Measurements from ENCODE around the gene EFEMP2.
A peak's percentile ranks its signal among the peaks of the same experiment; 100 is the strongest.

Gene EFEMP2

DNA sequence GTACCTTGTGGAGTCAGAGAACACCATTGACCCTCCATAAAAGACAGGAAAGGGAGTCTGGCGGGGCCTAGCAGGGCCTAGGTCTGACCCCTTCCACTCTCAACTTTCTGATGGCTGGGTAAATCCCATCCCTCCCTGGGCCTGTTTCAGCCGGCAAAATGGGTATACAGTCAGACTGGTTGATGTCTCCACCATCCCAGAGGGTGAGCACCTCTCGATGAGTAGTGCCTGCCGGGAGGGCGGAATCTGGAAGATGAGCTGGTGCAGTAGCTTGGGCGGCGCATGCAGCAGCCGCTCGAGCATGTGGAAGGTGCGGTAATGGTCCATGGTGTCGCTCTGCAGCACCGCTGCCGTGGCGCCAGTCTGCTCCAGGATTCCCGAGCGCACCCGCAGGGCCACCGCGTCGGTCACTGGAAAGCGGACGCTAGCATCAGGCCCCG lies 15.1 kb upstream of the EFEMP2 start:
- TF ChIP-seq, protein P1, sequence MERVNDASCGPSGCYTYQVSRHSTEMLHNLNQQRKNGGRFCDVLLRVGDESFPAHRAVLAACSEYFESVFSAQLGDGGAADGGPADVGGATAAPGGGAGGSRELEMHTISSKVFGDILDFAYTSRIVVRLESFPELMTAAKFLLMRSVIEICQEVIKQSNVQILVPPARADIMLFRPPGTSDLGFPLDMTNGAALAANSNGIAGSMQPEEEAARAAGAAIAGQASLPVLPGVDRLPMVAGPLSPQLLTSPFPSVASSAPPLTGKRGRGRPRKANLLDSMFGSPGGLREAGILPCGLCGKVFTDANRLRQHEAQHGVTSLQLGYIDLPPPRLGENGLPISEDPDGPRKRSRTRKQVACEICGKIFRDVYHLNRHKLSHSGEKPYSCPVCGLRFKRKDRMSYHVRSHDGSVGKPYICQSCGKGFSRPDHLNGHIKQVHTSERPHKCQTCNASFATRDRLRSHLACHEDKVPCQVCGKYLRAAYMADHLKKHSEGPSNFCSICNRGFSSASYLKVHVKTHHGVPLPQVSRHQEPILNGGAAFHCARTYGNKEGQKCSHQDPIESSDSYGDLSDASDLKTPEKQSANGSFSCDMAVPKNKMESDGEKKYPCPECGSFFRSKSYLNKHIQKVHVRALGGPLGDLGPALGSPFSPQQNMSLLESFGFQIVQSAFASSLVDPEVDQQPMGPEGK (CRISPR knock-in tag; IDR thresholded peaks at IDR 0.05; ENCODE audit: borderline replicate concordance) = no peak
- no peak for TF ChIP-seq GLIS3 (CRISPR knock-in tag; IDR thresholded peaks at IDR 0.05)
- no peak for TF ChIP-seq RARB (CRISPR knock-in tag; IDR thresholded peaks at IDR 0.05)
- no peak for TF ChIP-seq SNAI2 (CRISPR knock-in tag; IDR thresholded peaks at IDR 0.05)
- TF ChIP-seq ZNF565 (CRISPR knock-in tag; conservative IDR thresholded peaks at IDR 0.05; ENCODE audit: low read depth) = no peak
- no peak for TF ChIP-seq CSDC2 (CRISPR knock-in tag; IDR thresholded peaks at IDR 0.05)
- TF ChIP-seq ZFP3 (CRISPR knock-in tag; IDR thresholded peaks at IDR 0.05) = no peak
- peak; percentile 9 for ATAC-seq

DNA sequence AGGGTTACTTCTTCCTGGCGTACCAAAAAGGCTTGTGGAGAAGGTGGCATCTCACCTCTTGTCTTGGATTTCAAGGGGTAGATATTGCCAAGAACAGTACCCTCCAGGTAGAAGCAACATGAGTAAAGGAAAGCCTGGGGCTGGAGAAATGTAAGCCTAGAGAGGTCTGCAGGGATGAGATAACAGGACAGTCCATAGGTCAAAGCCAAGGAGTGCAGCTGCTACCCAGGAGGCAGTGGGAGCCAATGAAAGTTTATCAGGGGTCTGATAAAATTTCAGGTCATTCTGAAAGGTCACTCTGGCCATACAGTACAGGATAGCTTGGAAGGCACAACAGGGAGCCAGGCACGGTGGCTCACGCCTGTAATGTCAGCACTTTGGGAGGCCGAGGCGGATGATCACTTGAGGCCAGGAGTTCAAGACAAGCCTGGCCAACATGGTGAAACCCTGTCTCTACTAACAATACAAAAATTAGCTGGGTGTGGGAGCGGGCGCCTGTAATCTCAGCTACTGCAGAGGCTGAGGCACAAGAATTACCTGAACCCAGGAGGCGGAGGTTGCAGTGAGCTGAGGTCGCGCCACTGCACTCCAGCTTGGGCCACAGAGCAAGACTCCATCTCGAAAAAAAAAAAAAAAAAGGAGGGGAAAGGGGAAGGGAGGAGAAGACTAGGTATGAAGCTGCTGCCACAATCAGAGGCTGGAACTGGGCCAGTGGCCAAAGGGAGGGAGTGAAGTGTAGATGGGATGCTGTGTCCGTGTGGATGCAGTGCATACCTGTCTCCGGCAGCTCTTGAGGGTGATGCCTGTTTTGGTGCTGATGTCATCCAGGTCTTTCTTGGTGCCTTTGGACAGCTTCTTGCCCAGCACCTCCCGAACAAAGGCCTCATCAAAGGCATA lies 14.5 kb upstream of the EFEMP2 start:
- no peak for ATAC-seq
- no peak for TF ChIP-seq CSDC2 (CRISPR knock-in tag; IDR thresholded peaks at IDR 0.05)

DNA sequence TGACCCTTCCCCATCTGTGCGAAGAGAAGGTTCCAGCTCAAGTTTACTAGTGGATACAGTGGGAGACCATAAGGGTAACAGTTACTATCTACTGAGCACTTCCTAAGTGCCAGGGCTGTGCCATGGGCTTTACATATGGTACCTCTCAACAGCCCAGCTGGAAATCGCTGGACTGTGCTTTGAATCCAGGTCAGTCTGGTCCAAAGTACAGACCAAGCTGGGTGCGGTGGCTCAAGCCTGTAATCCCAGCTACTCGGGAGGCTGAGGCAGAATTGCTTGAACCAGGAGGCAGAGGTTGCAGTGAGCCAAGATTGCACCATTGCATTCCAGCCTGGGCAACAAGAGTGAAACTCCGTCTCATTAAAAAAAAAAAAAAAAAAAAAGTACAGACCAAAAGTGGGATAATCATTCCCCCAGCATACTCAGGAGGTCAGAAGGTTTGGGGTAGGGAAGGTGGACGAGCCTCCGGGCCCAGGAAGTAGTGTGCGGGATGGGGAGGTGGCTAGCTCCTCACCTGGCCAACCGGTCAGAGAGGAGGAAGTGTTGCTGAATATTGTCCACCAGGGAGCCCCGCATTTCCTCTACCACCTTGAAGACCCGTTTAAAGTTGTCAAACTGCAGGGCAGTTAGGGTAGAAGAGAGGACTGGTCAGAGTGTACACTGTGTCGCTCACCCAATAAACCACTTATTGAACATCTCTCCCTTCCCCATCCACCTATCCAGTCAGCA lies 13.4 kb upstream of the EFEMP2 start:
- TF ChIP-seq RARB (CRISPR knock-in tag; IDR thresholded peaks at IDR 0.05) = no peak
- TF ChIP-seq ZC3H10 (CRISPR knock-in tag; IDR thresholded peaks at IDR 0.05) = no peak
- TF ChIP-seq ZFP3 (CRISPR knock-in tag; IDR thresholded peaks at IDR 0.05) = no peak
- TF ChIP-seq, protein P2, sequence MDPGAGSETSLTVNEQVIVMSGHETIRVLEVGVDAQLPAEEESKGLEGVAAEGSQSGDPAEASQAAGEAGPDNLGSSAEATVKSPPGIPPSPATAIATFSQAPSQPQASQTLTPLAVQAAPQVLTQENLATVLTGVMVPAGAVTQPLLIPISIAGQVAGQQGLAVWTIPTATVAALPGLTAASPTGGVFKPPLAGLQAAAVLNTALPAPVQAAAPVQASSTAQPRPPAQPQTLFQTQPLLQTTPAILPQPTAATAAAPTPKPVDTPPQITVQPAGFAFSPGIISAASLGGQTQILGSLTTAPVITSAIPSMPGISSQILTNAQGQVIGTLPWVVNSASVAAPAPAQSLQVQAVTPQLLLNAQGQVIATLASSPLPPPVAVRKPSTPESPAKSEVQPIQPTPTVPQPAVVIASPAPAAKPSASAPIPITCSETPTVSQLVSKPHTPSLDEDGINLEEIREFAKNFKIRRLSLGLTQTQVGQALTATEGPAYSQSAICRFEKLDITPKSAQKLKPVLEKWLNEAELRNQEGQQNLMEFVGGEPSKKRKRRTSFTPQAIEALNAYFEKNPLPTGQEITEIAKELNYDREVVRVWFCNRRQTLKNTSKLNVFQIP (CRISPR knock-in tag; IDR thresholded peaks at IDR 0.05; ENCODE audit: borderline replicate concordance, low read depth) = no peak
- no peak for TF ChIP-seq CSDC2 (CRISPR knock-in tag; IDR thresholded peaks at IDR 0.05)
- no peak for ATAC-seq

DNA sequence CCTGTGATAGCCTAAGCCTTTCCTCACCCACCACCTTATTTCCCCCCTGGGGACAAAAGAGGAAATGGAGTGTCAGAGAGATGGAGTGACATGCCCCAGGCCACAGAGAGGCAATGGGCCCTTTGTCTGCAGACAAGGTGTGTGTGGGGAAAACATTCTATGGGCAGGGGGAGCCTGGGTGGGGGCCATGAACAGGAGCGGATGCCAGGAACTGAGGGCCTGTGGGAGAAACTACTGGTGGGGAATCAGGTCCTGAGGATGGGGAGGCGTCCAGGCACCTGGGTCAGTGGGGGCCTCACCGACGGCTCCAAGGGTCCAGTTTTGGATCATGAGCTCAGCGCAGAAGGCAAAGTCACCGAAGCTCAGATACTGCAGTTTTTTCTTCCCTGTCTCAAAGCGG lies 12.6 kb upstream of the EFEMP2 start:
- no peak for ATAC-seq
- TF ChIP-seq SNAI2 (CRISPR knock-in tag; IDR thresholded peaks at IDR 0.05) (no peak), RARB (CRISPR knock-in tag; IDR thresholded peaks at IDR 0.05) (no peak), ZNF70 (CRISPR knock-in tag; IDR thresholded peaks at IDR 0.05) (no peak), TOX (CRISPR knock-in tag; IDR thresholded peaks at IDR 0.05; ENCODE audit: borderline replicate concordance) (no peak), ZNF565 (CRISPR knock-in tag; conservative IDR thresholded peaks at IDR 0.05; ENCODE audit: low read depth) (no peak), ZFP30 (CRISPR knock-in tag; IDR thresholded peaks at IDR 0.05) (no peak), BACH2 (CRISPR knock-in tag; IDR thresholded peaks at IDR 0.05; ENCODE audit: borderline replicate concordance) (no peak), GLIS3 (CRISPR knock-in tag; IDR thresholded peaks at IDR 0.05) (no peak), CSDC2 (CRISPR knock-in tag; IDR thresholded peaks at IDR 0.05) (no peak), ZNF8 (CRISPR knock-in tag; IDR thresholded peaks at IDR 0.05) (no peak), PPARA (CRISPR knock-in tag; IDR thresholded peaks at IDR 0.05; ENCODE audit: borderline replicate concordance) (no peak), ESRRG (CRISPR knock-in tag; IDR thresholded peaks at IDR 0.05) (no peak), ZFP3 (CRISPR knock-in tag; IDR thresholded peaks at IDR 0.05) (no peak), OSR1 (CRISPR knock-in tag; IDR thresholded peaks at IDR 0.05) (no peak), ZC3H10 (CRISPR knock-in tag; IDR thresholded peaks at IDR 0.05) (no peak), ARNTL (CRISPR knock-in tag; IDR thresholded peaks at IDR 0.05; ENCODE audit: borderline replicate concordance, low read depth) (no peak)
- TF ChIP-seq, protein P3, sequence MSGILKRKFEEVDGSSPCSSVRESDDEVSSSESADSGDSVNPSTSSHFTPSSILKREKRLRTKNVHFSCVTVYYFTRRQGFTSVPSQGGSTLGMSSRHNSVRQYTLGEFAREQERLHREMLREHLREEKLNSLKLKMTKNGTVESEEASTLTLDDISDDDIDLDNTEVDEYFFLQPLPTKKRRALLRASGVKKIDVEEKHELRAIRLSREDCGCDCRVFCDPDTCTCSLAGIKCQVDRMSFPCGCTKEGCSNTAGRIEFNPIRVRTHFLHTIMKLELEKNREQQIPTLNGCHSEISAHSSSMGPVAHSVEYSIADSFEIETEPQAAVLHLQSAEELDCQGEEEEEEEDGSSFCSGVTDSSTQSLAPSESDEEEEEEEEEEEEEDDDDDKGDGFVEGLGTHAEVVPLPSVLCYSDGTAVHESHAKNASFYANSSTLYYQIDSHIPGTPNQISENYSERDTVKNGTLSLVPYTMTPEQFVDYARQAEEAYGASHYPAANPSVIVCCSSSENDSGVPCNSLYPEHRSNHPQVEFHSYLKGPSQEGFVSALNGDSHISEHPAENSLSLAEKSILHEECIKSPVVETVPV (CRISPR knock-in tag; IDR thresholded peaks at IDR 0.05) = no peak
- TF ChIP-seq, protein P1 (CRISPR knock-in tag; IDR thresholded peaks at IDR 0.05; ENCODE audit: borderline replicate concordance) = no peak
- TF ChIP-seq, protein P4, sequence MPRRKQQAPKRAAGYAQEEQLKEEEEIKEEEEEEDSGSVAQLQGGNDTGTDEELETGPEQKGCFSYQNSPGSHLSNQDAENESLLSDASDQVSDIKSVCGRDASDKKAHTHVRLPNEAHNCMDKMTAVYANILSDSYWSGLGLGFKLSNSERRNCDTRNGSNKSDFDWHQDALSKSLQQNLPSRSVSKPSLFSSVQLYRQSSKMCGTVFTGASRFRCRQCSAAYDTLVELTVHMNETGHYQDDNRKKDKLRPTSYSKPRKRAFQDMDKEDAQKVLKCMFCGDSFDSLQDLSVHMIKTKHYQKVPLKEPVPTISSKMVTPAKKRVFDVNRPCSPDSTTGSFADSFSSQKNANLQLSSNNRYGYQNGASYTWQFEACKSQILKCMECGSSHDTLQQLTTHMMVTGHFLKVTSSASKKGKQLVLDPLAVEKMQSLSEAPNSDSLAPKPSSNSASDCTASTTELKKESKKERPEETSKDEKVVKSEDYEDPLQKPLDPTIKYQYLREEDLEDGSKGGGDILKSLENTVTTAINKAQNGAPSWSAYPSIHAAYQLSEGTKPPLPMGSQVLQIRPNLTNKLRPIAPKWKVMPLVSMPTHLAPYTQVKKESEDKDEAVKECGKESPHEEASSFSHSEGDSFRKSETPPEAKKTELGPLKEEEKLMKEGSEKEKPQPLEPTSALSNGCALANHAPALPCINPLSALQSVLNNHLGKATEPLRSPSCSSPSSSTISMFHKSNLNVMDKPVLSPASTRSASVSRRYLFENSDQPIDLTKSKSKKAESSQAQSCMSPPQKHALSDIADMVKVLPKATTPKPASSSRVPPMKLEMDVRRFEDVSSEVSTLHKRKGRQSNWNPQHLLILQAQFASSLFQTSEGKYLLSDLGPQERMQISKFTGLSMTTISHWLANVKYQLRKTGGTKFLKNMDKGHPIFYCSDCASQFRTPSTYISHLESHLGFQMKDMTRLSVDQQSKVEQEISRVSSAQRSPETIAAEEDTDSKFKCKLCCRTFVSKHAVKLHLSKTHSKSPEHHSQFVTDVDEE (CRISPR knock-in tag; IDR thresholded peaks at IDR 0.05) = no peak
- TF ChIP-seq, protein P5, sequence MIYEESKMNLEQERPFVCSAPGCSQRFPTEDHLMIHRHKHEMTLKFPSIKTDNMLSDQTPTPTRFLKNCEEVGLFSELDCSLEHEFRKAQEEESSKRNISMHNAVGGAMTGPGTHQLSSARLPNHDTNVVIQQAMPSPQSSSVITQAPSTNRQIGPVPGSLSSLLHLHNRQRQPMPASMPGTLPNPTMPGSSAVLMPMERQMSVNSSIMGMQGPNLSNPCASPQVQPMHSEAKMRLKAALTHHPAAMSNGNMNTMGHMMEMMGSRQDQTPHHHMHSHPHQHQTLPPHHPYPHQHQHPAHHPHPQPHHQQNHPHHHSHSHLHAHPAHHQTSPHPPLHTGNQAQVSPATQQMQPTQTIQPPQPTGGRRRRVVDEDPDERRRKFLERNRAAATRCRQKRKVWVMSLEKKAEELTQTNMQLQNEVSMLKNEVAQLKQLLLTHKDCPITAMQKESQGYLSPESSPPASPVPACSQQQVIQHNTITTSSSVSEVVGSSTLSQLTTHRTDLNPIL (CRISPR knock-in tag; IDR thresholded peaks at IDR 0.05; ENCODE audit: low read depth) = no peak
